Upper lobe of left lung (tissue), 4 donors: Measurements from ENCODE around the gene NCS1.

Experiments
- CTCF ChIP-seq, 6 experiments: fragments of 450-650 bp in 4 of 6; fragments of 200-600 bp in 2 of 6; sonication (generic) in 2 of 6; IDR thresholded peaks; one replicate each; pipeline ENCODE4 v1.5.1; 2016 to 2019; ENCODE audit warnings: antibody characterized with exemption in 6 of 6
- EP300 ChIP-seq, 4 donors: sonication (generic); formaldehyde crosslinking; IDR thresholded peaks; one replicate each; pipeline ENCODE4 v1.5.1; 2017; ENCODE audit warnings: antibody characterized with exemption in 4 of 4, control low read depth in 2 of 4
- POLR2A ChIP-seq, 4 donors: fragments of 450-650 bp; IDR thresholded peaks; one replicate each; pipeline ENCODE4 v1.5.1; 2016 to 2017; ENCODE audit warnings: antibody characterized with exemption in 4 of 4, mild to moderate bottlenecking in 2 of 4
- POLR2AphosphoS5 ChIP-seq, 2 donors: sonication (generic); formaldehyde crosslinking; IDR thresholded peaks; one replicate each; pipeline ENCODE4 v1.5.1; 2017; ENCODE audit warnings: antibody characterized with exemption in 2 of 2

DNA sequence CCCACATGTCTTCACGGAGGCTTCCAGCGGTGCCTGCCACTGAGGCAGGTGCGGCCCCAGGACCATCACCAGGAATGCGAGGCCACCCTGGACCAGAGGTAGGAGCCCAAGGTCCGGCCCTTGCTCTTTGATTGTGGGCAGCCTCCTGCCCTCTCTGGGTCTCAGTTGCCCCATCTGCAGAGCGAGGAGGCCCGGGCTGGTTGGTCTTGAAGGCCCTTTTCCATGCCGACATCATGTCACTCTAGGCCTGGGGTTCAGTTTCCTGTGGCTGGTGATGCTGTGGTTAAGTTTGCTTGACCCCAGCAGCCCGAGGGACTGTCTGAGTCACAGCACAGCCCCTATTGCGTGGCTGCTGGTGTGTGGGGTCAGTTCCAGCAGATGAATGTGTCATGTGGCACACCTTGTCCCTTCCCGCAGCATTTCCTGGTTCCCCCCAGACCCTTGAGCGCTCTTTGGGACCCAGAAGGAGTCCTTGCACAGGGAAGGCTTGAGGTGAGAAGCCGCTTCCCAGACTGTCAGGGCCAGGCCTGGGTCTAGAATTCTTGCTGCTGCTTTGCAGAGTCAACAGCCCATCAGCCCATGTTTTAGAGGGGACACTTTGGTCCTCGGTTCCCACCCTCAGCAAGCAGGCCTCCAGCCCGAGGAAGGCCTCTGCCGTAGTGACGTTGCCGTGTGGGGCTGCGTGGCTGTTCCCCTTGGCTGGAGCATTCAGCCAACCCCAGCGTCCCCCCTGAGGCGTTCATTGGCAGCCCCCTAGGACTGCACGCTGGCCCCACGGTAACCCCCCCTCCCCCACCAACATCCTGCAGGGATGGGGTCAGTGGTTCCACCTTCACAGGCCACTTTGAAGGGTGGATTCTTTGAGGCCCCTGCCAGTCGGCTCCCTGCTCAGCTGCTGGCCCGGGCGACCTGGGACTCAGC lies 62.4 kb downstream of the NCS1 start:
- TF ChIP-seq CTCF (IDR thresholded peaks at IDR 0.05) (no peak), POLR2A (IDR thresholded peaks at IDR 0.05) (no peak), EP300 (IDR thresholded peaks at IDR 0.05) (no peak), POLR2AphosphoS5 (IDR thresholded peaks at IDR 0.05) (no peak)
